Upper lobe of left lung (tissue), 6 donors: ENCODE measurements around the gene S100A2. TPM values are rescaled to one million over a fixed set of nuclear protein-coding genes. Genes with fewer than 3 reads are reported as not detected.
A peak's percentile ranks its signal among the peaks of the same experiment; 100 is the strongest.

Experiments
- ATAC-seq, 2 donors: fragments of 200-7000 bp; cut with Tn5 transposase; one replicate each; pipeline ENCODE4 v1.9.1; 2022; ENCODE audit warnings: mild to moderate bottlenecking in 2 of 2, moderate library complexity in 2 of 2; ENCODE audit not compliant: low FRiP score in 2 of 2
- DNase-seq, 2 donors: peaks; one replicate each; pipeline ENCODE4 v3.0.0-alpha.2; 2019 to 2020
- H3K27ac ChIP-seq, 4 donors: fragments of 200-600 bp; sonication (generic); one replicate each; pipeline ENCODE4 v1.5.1; 2016 to 2019
- H3K27me3 ChIP-seq, 4 donors: fragments of 200-600 bp; sonication (generic); one replicate each; pipeline ENCODE4 v1.5.1; 2017 to 2019
- H3K36me3 ChIP-seq, 4 donors: fragments of 200-600 bp; sonication (generic); one replicate each; pipeline ENCODE4 v1.5.1; 2016 to 2019
- H3K4me1 ChIP-seq, 4 donors: fragments of 200-600 bp; sonication (generic); one replicate each; pipeline ENCODE4 v1.5.1; 2018 to 2019
- H3K4me3 ChIP-seq, 4 donors: fragments of 200-600 bp; sonication (generic); one replicate each; pipeline ENCODE4 v1.5.1; 2017 to 2019; ENCODE audit warnings: mild to moderate bottlenecking in 2 of 4, moderate library complexity in 1 of 4
- H3K9me3 ChIP-seq, 4 donors: fragments of 200-600 bp; sonication (generic); one replicate each; pipeline ENCODE4 v1.5.1; 2018 to 2019
- CTCF ChIP-seq, 6 experiments: fragments of 450-650 bp in 4 of 6; fragments of 200-600 bp in 2 of 6; sonication (generic) in 2 of 6; IDR thresholded peaks; one replicate each; pipeline ENCODE4 v1.5.1; 2016 to 2019; ENCODE audit warnings: antibody characterized with exemption in 6 of 6
- EP300 ChIP-seq, 4 donors: sonication (generic); formaldehyde crosslinking; IDR thresholded peaks; one replicate each; pipeline ENCODE4 v1.5.1; 2017; ENCODE audit warnings: antibody characterized with exemption in 4 of 4, control low read depth in 2 of 4
- POLR2A ChIP-seq, 4 donors: fragments of 450-650 bp; IDR thresholded peaks; one replicate each; pipeline ENCODE4 v1.5.1; 2016 to 2017; ENCODE audit warnings: antibody characterized with exemption in 4 of 4, mild to moderate bottlenecking in 2 of 4
- POLR2AphosphoS5 ChIP-seq, 2 donors: sonication (generic); formaldehyde crosslinking; IDR thresholded peaks; one replicate each; pipeline ENCODE4 v1.5.1; 2017; ENCODE audit warnings: antibody characterized with exemption in 2 of 2
- WGBS, 2 donors: methylation state at CpG; one replicate each; pipeline ENCODE4 v1.1.5; 2017 to 2018; 5-methylcytosine and 5-hydroxymethylcytosine counted together
- total RNA-seq, 6 donors: library from RNA; depleted of rRNA in 4 of 6; stranded (reverse); fragments of >200 nt in 4 of 6; gene quantifications; one replicate each; pipeline versions ENCODE4 v1.1.0 to v1.2.1, GENCODE V29; 2016 to 2021
- donor health status: DM: no; HTN: no; CAD: no; lungs with moderate emphysema.
- donor health status: DM: no; HTN: yes; CAD: no; lungs with severe emphysema.

The S100A2 gene
- total RNA-seq, 6 donors from 2014 or later = 2.0 to 12.0 (median 7.9) TPM; not detected in 1

GRCh38 chr1:153547560-153548551 lies 17.8 kb downstream of the S100A2 start:
- TF ChIP-seq EP300 (IDR thresholded peaks at IDR 0.05) = no peak
- no peak for TF ChIP-seq CTCF (IDR thresholded peaks at IDR 0.05)
- no peak for TF ChIP-seq POLR2AphosphoS5 (IDR thresholded peaks at IDR 0.05)
- TF ChIP-seq POLR2A (IDR thresholded peaks at IDR 0.05) = no peak
- Histone ChIP-seq H3K27ac (peak overlapping the region in 3 of 4 donors; percentile 22 to 88 (median 67)), H3K4me1 (peaks cover 68 to 95% (median 82%) of the 10 kb centered on the region in 4 donors), H3K4me3 (no peak overlapping the region), H3K9me3 (no peaks in the 10 kb centered on the region), H3K36me3 (peaks cover 0 to 15% (median 2%) of the 10 kb centered on the region in 4 donors), H3K27me3 (no peaks in the 10 kb centered on the region)
- 81 to 84% methylated on average over 15 to 19 of the region's 19 CpGs for WGBS, 2 donors
- ATAC-seq (no peak), DNase-seq (peak in 1 of 2 donors; percentile 19)

GRCh38 chr1:153546796-153547559 lies 18.7 kb downstream of the S100A2 start:
- Histone ChIP-seq H3K36me3 (peaks cover 0 to 16% (median 2%) of the 10 kb centered on the region in 4 donors), H3K4me3 (no peak overlapping the region), H3K4me1 (peaks cover 77 to 97% (median 86%) of the 10 kb centered on the region in 4 donors), H3K9me3 (no peaks in the 10 kb centered on the region), H3K27me3 (no peaks in the 10 kb centered on the region), H3K27ac (peak overlapping the region in 3 of 4 donors; percentile 22 to 94 (median 88))
- 81 to 85% methylated on average over 12 to 14 of the region's 14 CpGs for WGBS, 2 donors
- TF ChIP-seq CTCF (IDR thresholded peaks at IDR 0.05) = no peak
- no peak for TF ChIP-seq POLR2A (IDR thresholded peaks at IDR 0.05)
- no peak for TF ChIP-seq EP300 (IDR thresholded peaks at IDR 0.05)
- no peak for TF ChIP-seq POLR2AphosphoS5 (IDR thresholded peaks at IDR 0.05)
- peak in 1 of 2 donors; percentile 15 for DNase-seq
- no peak for ATAC-seq

- ATAC-seq = no peak
- Histone ChIP-seq H3K27ac (peak overlapping the region; percentile 79 to 94 (median 90)), H3K9me3 (no peaks in the 10 kb centered on the region), H3K27me3 (no peaks in the 10 kb centered on the region), H3K4me1 (peaks cover 78 to 97% (median 88%) of the 10 kb centered on the region in 4 donors), H3K4me3 (peak overlapping the region in 2 of 4 donors; percentile 55 to 59), H3K36me3 (peaks cover 0 to 16% (median 2%) of the 10 kb centered on the region in 4 donors)
- WGBS, 2 donors = 92 to 93% methylated on average over 8 of the region's 8 CpGs
- peak in 1 of 2 donors; percentile 16 for DNase-seq
- TF ChIP-seq CTCF (IDR thresholded peaks at IDR 0.05) = no peak
- TF ChIP-seq POLR2AphosphoS5 (IDR thresholded peaks at IDR 0.05) = no peak
- no peak for TF ChIP-seq EP300 (IDR thresholded peaks at IDR 0.05)
- TF ChIP-seq POLR2A (IDR thresholded peaks at IDR 0.05) = no peak
These were observed 19.3 kb downstream of the S100A2 start for GRCh38 chr1:153546371-153546770.

GRCh38 chr1:153545067-153546055 lies 20.3 kb downstream of the S100A2 start, which contains the start of gene S100A4:
S100A4 (minus strand) TSS chr1:153545806; CDS start chr1:153544794, 1,012 bp downstream.
- H3K27ac ChIP-seq = peak within 1 kb of the TSS; percentile 79 to 94 (median 90)
- ATAC-seq (peak; percentile 93 to 94), DNase-seq (peak; percentile 92 to 97)
- no peaks in the 10 kb centered on the region for H3K27me3 ChIP-seq
- TF ChIP-seq POLR2A (IDR thresholded peaks at IDR 0.05) (peak in 3 of 4 donors; percentile 60 to 68 (median 64)), EP300 (IDR thresholded peaks at IDR 0.05) (peak in 1 of 4 donors; percentile 66), CTCF (IDR thresholded peaks at IDR 0.05) (peak in 3 of 6 experiments; percentile 10 to 22 (median 11)), POLR2AphosphoS5 (IDR thresholded peaks at IDR 0.05) (peak; percentile 78 to 79)
- H3K36me3 ChIP-seq = peaks cover 0 to 16% (median 2%) of the 10 kb centered on the region in 4 donors
- peak within 1 kb of the TSS; percentile 16 to 59 (median 52) for H3K4me3 ChIP-seq
- peaks cover 87 to 97% (median 92%) of the 10 kb centered on the region in 4 donors for H3K4me1 ChIP-seq
- H3K9me3 ChIP-seq = no peaks in the 10 kb centered on the region
- WGBS, 2 donors = 28 to 29% methylated on average over 17 to 19 of the region's 19 CpGs
